Cardiac septum (tissue), 1 donor: ENCODE results near the gene S100PBP. TPM values are rescaled to one million over a fixed set of nuclear protein-coding genes. Genes with fewer than 3 reads are reported as not detected.
A peak's percentile ranks its signal among the peaks of the same experiment; 100 is the strongest.

ENCODE experiments used
- DNase-seq: peaks from one replicate; pipeline ENCODE4 v3.0.0-alpha.2; 2020; ENCODE audit warnings: low spot score
- intact Hi-C: fragments of 100-400 bp; cut with DNase I; formaldehyde crosslinking; loops from one replicate; pipeline ENCODE4 v1.14.0; 2022
- total RNA-seq: library from RNA; stranded (reverse); fragmentation: NEBNext Ultra II Directional; extraction: Animal tissue kit (Norgen Biotek cat#: 25700); gene quantifications from one replicate; pipeline ENCODE4 v1.2.1, GENCODE V29; 2021
- donor health status: DM: no; HTN: no; CAD: no.

Gene S100PBP
- total RNA-seq, 1 donor from 2014 or later, result 12.5 TPM

GRCh38 chr1:32816676-32817158 is 736 bp upstream of the S100PBP start:
- intact Hi-C loops, result loop anchor here (2.0 to 5.0 kb wide), 2 partner anchors 56 to 166 kb away; partner anchors contain the start of genes FNDC5, RBBP4 and ZBTB8OS
- no peak for DNase-seq

GRCh38 chr1:32817815-32818786 is 648 bp downstream of the S100PBP start:
- intact Hi-C loops, result loop anchor here (2.0 to 5.0 kb wide), 2 partner anchors 54 to 167 kb away; partner anchors contain the start of genes FNDC5, RBBP4 and ZBTB8OS
- peak; percentile 88 for DNase-seq

- DNase-seq, result no peak
- intact Hi-C loops, result loop anchor here (5.0 kb wide), 1 partner anchor 53 kb away; the partner anchor contains the start of gene FNDC5
These were observed 1.5 kb downstream of the S100PBP start for GRCh38 chr1:32818804-32819541.

- no peak for DNase-seq
- intact Hi-C loops, result no loop called here
These were observed 7.7 kb downstream of the S100PBP start for GRCh38 chr1:32825181-32825580.

- no peak for DNase-seq
- intact Hi-C loops, result no loop called here
These were observed 10.9 kb downstream of the S100PBP start for GRCh38 chr1:32828341-32828740.

- DNase-seq, result no peak
- intact Hi-C loops, result no loop called here
These were observed 12.8 kb downstream of the S100PBP start for GRCh38 chr1:32830092-32830852.

- intact Hi-C loops, result no loop called here
- no peak for DNase-seq
These were observed 14.4 kb downstream of the S100PBP start for GRCh38 chr1:32831878-32832277.

GRCh38 chr1:32848354-32849063 is 31.1 kb downstream of the S100PBP start:
- intact Hi-C loops, result no loop called here
- no peak for DNase-seq

- DNase-seq, result no peak
- intact Hi-C loops, result no loop called here
These were observed 38.6 kb downstream of the S100PBP start for GRCh38 chr1:32855861-32856617.

- intact Hi-C loops, result no loop called here
- no peak for DNase-seq
These were observed 40.7 kb downstream of the S100PBP start for GRCh38 chr1:32858136-32858535.

GRCh38 chr1:32858791-32859190 is 41.3 kb downstream of the S100PBP start:
- intact Hi-C loops, result no loop called here

GRCh38 chr1:32859915-32860314 is 42.5 kb downstream of the S100PBP start:
- intact Hi-C loops, result no loop called here
- DNase-seq, result no peak

More at GRCh38 chr1:32858791-32859190, 41.3 kb downstream of the S100PBP start:
- DNase-seq, result no peak

- intact Hi-C loops, result no loop called here
- DNase-seq, result no peak
These were observed 43.1 kb downstream of the S100PBP start for GRCh38 chr1:32860566-32860965.

- intact Hi-C loops, result no loop called here
- DNase-seq, result no peak
These were observed 44.6 kb downstream of the S100PBP start for GRCh38 chr1:32861904-32862695.

- DNase-seq, result peak; percentile 49
- intact Hi-C loops, result no loop called here
These were observed 45.9 kb downstream of the S100PBP start for GRCh38 chr1:32863218-32863880.

GRCh38 chr1:32863881-32864245 is 46.4 kb downstream of the S100PBP start:
- intact Hi-C loops, result no loop called here
- DNase-seq, result no peak
